HepG2 (cell line): ENCODE data around the gene WDR7. TPM values are rescaled to one million over a fixed set of nuclear protein-coding genes. Genes with fewer than 3 reads are reported as not detected.

Experiments used
- ATAC-seq: fragments of 200-7000 bp; cut with Tn5 transposase; 3 replicates; pipeline ENCODE4 v1.9.1; 2020; ENCODE audit warnings: mild to moderate bottlenecking, moderate library complexity
- BruUV-seq: library from RNA; stranded (reverse); fragments of 400-500 nt; replicated peaks from 2 replicates; lab custom pipeline; 2021; lab: Mats Ljungman, UMichigan
- CTCF ChIA-PET: fragments of 300-600 bp; formaldehyde crosslinking; extraction: SDS; loops from one replicate; lab custom pipeline; 2021; ENCODE audit warnings: low total read pairs, inconsistent platforms, low intra/inter-chr PET ratio; lab: Yijun Ruan, JAX
- POLR2A ChIA-PET: fragments of 350-600 bp; sonication (Branson Sonifier 250); formaldehyde crosslinking; loops from one replicate; lab custom pipeline; 2020; ENCODE audit warnings: antibody characterized with exemption, inconsistent platforms; lab: Yijun Ruan, JAX
- DNase-seq: peaks from one replicate; pipeline ENCODE4 v3.0.0-alpha.2; 2015; ENCODE audit warnings: low spot score
- FAIRE-seq: peaks from 3 replicates; lab custom pipeline; 2011; peaks lifted over from hg19 to GRCh38; lab: Jason Lieb, UNC
- H2AFZ ChIP-seq: one replicate; pipeline ENCODE4 v1.6.1; 2011; ENCODE audit warnings: low read length, inconsistent platforms
- H3K27ac ChIP-seq: fragments of 300-600 bp; 3 replicates; pipeline ENCODE4 v1.8.0; 2011; ENCODE audit warnings: mixed run types, mild to moderate bottlenecking, mixed read lengths, low read length, inconsistent platforms; ENCODE audit not compliant: insufficient read depth; ENCODE audit errors: extremely low read length
- H3K27me3 ChIP-seq, 2 experiments: fragments of 200-600 bp in 1 of 2; 2 replicates in 1 of 2; 3 replicates in 1 of 2; pipeline versions ENCODE4 v1.6.0 to v1.8.0; 2011; ENCODE audit warnings: low read length in 2 of 2, mild to moderate bottlenecking in 2 of 2, moderate library complexity in 2 of 2, inconsistent platforms in 1 of 2; ENCODE audit not compliant: insufficient read depth in 2 of 2, control insufficient read depth in 1 of 2
- H3K36me3 ChIP-seq, 2 experiments: fragments of 200-600 bp in 1 of 2; replicated peaks in 1 of 2; 2 replicates in 1 of 2; 3 replicates in 1 of 2; pipeline versions ENCODE4 v1.5.1 to v1.8.0; 2011; ENCODE audit warnings: low read length in 2 of 2, inconsistent platforms in 1 of 2; ENCODE audit not compliant: insufficient read depth in 2 of 2, control insufficient read depth in 1 of 2
- H3K4me1 ChIP-seq: 2 replicates; pipeline ENCODE4 v1.5.1; 2012; ENCODE audit warnings: low read length, inconsistent platforms; ENCODE audit not compliant: insufficient read depth
- H3K4me2 ChIP-seq: 2 replicates; pipeline ENCODE4 v1.6.0; 2011; ENCODE audit warnings: low read depth, low read length, inconsistent platforms
- H3K4me3 ChIP-seq, 3 experiments: fragments of 200-600 bp in 1 of 3; sonication (generic), shearing (Covaris generic) in 1 of 3; replicated peaks in 1 of 3; 2 replicates each; pipeline ENCODE4 v1.5.1; 2011 to 2016; ENCODE audit warnings: low read length in 3 of 3, inconsistent platforms in 2 of 3, low read depth in 2 of 3, mild to moderate bottlenecking in 2 of 3, control low read depth in 1 of 3, mixed read lengths in 1 of 3; ENCODE audit not compliant: insufficient read depth in 1 of 3
- H3K79me2 ChIP-seq: one replicate; pipeline ENCODE4 v1.6.1; 2011; ENCODE audit warnings: low read length, inconsistent platforms; ENCODE audit not compliant: insufficient read depth
- H3K9ac ChIP-seq: 2 replicates; pipeline ENCODE4 v1.6.0; 2011; ENCODE audit warnings: mild to moderate bottlenecking, low read depth, low read length, inconsistent platforms; ENCODE audit not compliant: insufficient read depth
- H3K9me3 ChIP-seq: 2 replicates; pipeline ENCODE4 v1.5.1; 2012; ENCODE audit warnings: mild to moderate bottlenecking, low read length
- H4K20me1 ChIP-seq: 2 replicates; pipeline ENCODE4 v1.6.0; 2011; ENCODE audit warnings: inconsistent platforms, mild to moderate bottlenecking, low read length, moderate library complexity; ENCODE audit not compliant: insufficient read depth
- ATAD3A ChIP-seq: sonication (generic); formaldehyde crosslinking; IDR thresholded peaks from 2 replicates; pipeline ENCODE4 v1.4.0; 2020; ENCODE audit warnings: missing genetic modification reagents
- BRD4 ChIP-seq: sonication (generic); formaldehyde crosslinking; IDR thresholded peaks from 2 replicates; pipeline ENCODE4 v1.4.0; 2020; ENCODE audit warnings: missing genetic modification reagents
- DMTF1 ChIP-seq: sonication (generic); formaldehyde crosslinking; IDR thresholded peaks from 2 replicates; pipeline ENCODE4 v1.4.0; 2020; ENCODE audit warnings: mild to moderate bottlenecking, missing genetic modification reagents
- ELF1 ChIP-seq: sonication (generic); formaldehyde crosslinking; IDR thresholded peaks from 2 replicates; pipeline ENCODE4 v1.4.0; 2020; ENCODE audit warnings: missing genetic modification reagents
- JUNB ChIP-seq: sonication (generic); formaldehyde crosslinking; IDR thresholded peaks from 2 replicates; pipeline ENCODE4 v1.8.0; 2022; ENCODE audit warnings: missing genetic modification reagents, mild to moderate bottlenecking, borderline replicate concordance
- MNT ChIP-seq: fragments of 450-650 bp; IDR thresholded peaks from 2 replicates; pipeline ENCODE4 v1.6.1; 2016
- PHF8 ChIP-seq: sonication (generic); formaldehyde crosslinking; IDR thresholded peaks from 2 replicates; pipeline ENCODE4 v1.5.0; 2020; ENCODE audit warnings: missing genetic modification reagents
- PITX1 ChIP-seq: sonication (generic); formaldehyde crosslinking; IDR thresholded peaks from 2 replicates; pipeline ENCODE4 v1.5.1; 2020; ENCODE audit warnings: mild to moderate bottlenecking, missing genetic modification reagents
- SCMH1 ChIP-seq: sonication (generic); formaldehyde crosslinking; IDR thresholded peaks from 2 replicates; pipeline ENCODE4 v1.9.0; 2021; ENCODE audit warnings: missing genetic modification reagents, mild to moderate bottlenecking, borderline replicate concordance
- ZFP36 ChIP-seq: fragments of 150-350 bp; IDR thresholded peaks from 2 replicates; pipeline ENCODE4 v1.6.1; 2018; ENCODE audit warnings: borderline replicate concordance, low read length, low read depth; ENCODE audit not compliant: partially characterized antibody
- WGBS: methylation state at CpG from one replicate; pipeline ENCODE4 v1.1.6; 2017; ENCODE audit warnings: low lambda C conversion rate; 5-methylcytosine and 5-hydroxymethylcytosine counted together
- in situ Hi-C: cut with HindIII; loops from 2 replicates; pipeline ENCODE4 v1.10.0; 2017; ENCODE audit warnings: low pct_unique_long_range_greater_than_20kb; ENCODE audit not compliant: extremely low pct_ligation_motif_present
- intact Hi-C: fragments of 100-400 bp; cut with micrococcal nuclease; formaldehyde crosslinking; loops from one replicate; pipeline ENCODE4 v1.10.0; 2022; ENCODE audit not compliant: unreplicated experiment
- polyA plus RNA-seq, 8 experiments: library from polyadenylated mRNA; depleted of rRNA in 3 of 8; stranded (reverse) in 7 of 8; unstranded in 1 of 8; fragments of >200 nt; fragmentation: Illumina TruSeq in 4 of 8; extraction: Trizol in 4 of 8; gene quantifications; 2 replicates each; pipeline versions ENCODE4 v1.2.1 to v1.2.3, GENCODE V29; 2011 to 2016; ENCODE audit warnings: low read depth in 4 of 8, missing spikeins in 1 of 8, mixed read lengths in 1 of 8; ENCODE audit not compliant: insufficient read depth in 1 of 8
- total RNA-seq, 5 experiments: library from RNA; depleted of rRNA; stranded (reverse); fragments of >200 nt; fragmentation: Illumina TruSeq; extraction: Trizol; gene quantifications; 2 replicates each; pipeline ENCODE4 v1.2.3, GENCODE V29; 2016; ENCODE audit warnings: low read depth in 1 of 5
- TF ChIP-seq, protein P1 (sequence below): sonication (generic); formaldehyde crosslinking; IDR thresholded peaks from 2 replicates; pipeline ENCODE4 v1.4.0; 2020; ENCODE audit warnings: mild to moderate bottlenecking, missing genetic modification reagents
- TF ChIP-seq, protein P2 (sequence below): sonication (generic); formaldehyde crosslinking; conservative IDR thresholded peaks from 2 replicates; pipeline ENCODE4 v1.8.0; 2022; ENCODE audit warnings: mild to moderate bottlenecking, moderate library complexity, missing genetic modification reagents

Gene WDR7
- total and polyA plus RNA-seq, 2 of the 13 experiments (the other 11 are each of a cell fraction or from before 2014, with no cell fraction given): 2.0 to 7.8 TPM

- in situ Hi-C loops (no loop called here), intact Hi-C loops (no loop called here)
- no peaks in the 10 kb centered on the region for H4K20me1 ChIP-seq
- TF ChIP-seq PITX1 (CRISPR knock-in tag) (no peak), ATAD3A (CRISPR knock-in tag) (no peak)
- no TSS peak for BruUV-seq
- peaks cover 0 to 8% of the 10 kb centered on the region in 2 experiments; a peak in 1 of 5 replicates for H3K27me3 ChIP-seq
- no peak overlapping the region for H3K27ac ChIP-seq
- no peaks in the 10 kb centered on the region for H3K9me3 ChIP-seq
- no peak overlapping the region for H3K9ac ChIP-seq
- CTCF ChIA-PET: no interaction called here
- DNase-seq (no peak), FAIRE-seq (no peak), ATAC-seq (no peak)
- POLR2A ChIA-PET: no interaction called here
- no peaks in the 10 kb centered on the region for H3K79me2 ChIP-seq
- no peaks in the 10 kb centered on the region for H3K4me1 ChIP-seq
- WGBS: 40% methylated on average over 6 of the region's 6 CpGs
- H3K36me3 ChIP-seq: no peaks in the 10 kb centered on the region
- no peak overlapping the region for H3K4me3 ChIP-seq
- H3K4me2 ChIP-seq: no peak overlapping the region
- H2AFZ ChIP-seq: no peak overlapping the region
These were observed 406.7 kb downstream of the WDR7 start for GRCh38 chr18:57057890-57058289.

DNA sequence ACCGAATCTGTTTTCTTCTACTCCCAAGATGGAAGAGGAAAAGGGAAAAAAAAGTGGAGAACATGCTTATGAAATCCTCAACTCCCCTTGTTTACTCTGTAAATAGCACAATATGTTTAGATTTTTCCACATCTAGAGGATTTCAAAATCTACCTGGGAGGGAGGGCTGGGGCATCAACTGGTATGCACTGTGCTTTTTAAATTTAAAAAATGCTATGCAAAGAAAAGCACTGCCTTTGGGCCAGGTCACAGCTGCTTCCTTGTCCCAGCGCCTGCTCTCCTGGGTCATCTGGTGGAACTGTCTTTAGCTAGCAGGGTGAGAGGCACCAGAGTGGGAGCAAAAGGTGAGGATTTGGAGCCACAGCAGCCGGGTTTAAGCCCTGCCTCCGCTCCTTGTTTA lies 407.6 kb downstream of the WDR7 start:
- Histone ChIP-seq H3K4me3 (no peak overlapping the region), H3K27me3 (peaks cover 0 to 8% of the 10 kb centered on the region in 2 experiments; a peak in 1 of 5 replicates), H2AFZ (no peak overlapping the region), H3K9me3 (no peaks in the 10 kb centered on the region), H3K9ac (no peak overlapping the region), H3K4me1 (no peaks in the 10 kb centered on the region), H3K36me3 (no peaks in the 10 kb centered on the region), H4K20me1 (no peaks in the 10 kb centered on the region), H3K79me2 (no peaks in the 10 kb centered on the region), H3K27ac (no peak overlapping the region), H3K4me2 (no peak overlapping the region)
- in situ Hi-C loops: no loop called here
- DNase-seq (no peak), ATAC-seq (no peak), FAIRE-seq (no peak)
- POLR2A ChIA-PET: no interaction called here
- WGBS: 24% methylated on average over 3 of the region's 4 CpGs
- BruUV-seq: no TSS peak
- CTCF ChIA-PET: no interaction called here
- intact Hi-C loops: no loop called here
- TF ChIP-seq MNT (no peak), ZFP36 (no peak), JUNB (CRISPR knock-in tag) (no peak), BRD4 (CRISPR knock-in tag) (no peak), SCMH1 (CRISPR knock-in tag) (no peak), PHF8 (no peak), ELF1 (CRISPR knock-in tag) (no peak), DMTF1 (no peak)
- TF ChIP-seq, protein P1, sequence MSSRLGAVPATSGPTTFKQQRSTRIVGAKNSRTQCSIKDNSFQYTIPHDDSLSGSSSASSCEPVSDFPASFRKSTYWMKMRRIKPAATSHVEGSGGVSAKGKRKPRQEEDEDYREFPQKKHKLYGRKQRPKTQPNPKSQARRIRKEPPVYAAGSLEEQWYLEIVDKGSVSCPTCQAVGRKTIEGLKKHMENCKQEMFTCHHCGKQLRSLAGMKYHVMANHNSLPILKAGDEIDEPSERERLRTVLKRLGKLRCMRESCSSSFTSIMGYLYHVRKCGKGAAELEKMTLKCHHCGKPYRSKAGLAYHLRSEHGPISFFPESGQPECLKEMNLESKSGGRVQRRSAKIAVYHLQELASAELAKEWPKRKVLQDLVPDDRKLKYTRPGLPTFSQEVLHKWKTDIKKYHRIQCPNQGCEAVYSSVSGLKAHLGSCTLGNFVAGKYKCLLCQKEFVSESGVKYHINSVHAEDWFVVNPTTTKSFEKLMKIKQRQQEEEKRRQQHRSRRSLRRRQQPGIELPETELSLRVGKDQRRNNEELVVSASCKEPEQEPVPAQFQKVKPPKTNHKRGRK (CRISPR knock-in tag): no peak
- TF ChIP-seq, protein P2, sequence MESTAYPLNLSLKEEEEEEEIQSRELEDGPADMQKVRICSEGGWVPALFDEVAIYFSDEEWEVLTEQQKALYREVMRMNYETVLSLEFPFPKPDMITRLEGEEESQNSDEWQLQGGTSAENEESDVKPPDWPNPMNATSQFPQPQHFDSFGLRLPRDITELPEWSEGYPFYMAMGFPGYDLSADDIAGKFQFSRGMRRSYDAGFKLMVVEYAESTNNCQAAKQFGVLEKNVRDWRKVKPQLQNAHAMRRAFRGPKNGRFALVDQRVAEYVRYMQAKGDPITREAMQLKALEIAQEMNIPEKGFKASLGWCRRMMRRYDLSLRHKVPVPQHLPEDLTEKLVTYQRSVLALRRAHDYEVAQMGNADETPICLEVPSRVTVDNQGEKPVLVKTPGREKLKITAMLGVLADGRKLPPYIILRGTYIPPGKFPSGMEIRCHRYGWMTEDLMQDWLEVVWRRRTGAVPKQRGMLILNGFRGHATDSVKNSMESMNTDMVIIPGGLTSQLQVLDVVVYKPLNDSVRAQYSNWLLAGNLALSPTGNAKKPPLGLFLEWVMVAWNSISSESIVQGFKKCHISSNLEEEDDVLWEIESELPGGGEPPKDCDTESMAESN (CRISPR knock-in tag): no peak
